ENCODE data around the gene PTPRR.

Gene PTPRR

DNA sequence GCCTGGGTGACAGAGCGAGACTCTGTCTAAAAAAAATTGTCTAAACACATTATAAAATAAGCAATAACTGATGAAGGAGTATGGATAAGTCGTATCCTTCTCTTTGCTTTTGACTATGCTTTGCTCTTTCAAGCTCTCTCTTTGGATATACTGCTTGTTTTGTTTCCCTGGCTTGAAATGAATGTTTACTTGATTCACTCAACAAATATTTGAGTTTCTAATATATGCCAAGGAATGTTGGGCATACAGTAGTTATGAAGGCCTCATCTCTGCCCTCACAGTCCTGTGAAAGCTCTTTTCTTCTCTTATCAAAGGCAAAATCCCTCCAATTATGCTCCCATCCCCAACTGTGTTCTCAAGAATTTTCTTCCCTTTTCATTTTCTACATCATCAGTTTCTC lies 123.5 kb downstream of the PTPRR start:
- DNase-seq (ENCODE audit: low read depth), result no peak

GRCh38 chr12:70795608-70796007 lies 124.9 kb downstream of the PTPRR start:
- no peak for DNase-seq (ENCODE audit: low read depth)

DNA sequence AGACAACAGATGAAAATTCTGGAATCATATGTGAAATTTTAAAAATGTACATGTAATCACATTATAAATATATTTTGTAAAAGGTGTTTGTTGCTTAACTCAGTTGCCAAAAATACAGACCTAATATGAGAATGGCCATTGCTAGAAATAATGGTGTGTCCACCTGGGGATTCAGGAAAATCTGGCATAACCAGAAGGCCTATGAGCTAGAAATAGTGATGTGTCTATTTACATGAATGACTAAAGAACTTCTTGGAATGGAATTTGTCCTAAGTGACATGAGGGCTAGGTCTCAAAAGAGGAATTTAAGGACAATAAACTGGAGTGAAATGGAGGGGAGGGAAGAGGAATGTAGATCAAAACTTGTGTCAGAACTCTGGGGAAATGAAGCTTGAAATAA lies 126.4 kb downstream of the PTPRR start:
- no peak for DNase-seq (ENCODE audit: low read depth)

- DNase-seq (ENCODE audit: low read depth), result no peak
Measured at GRCh38 chr12:70788774-70789173, 131.8 kb downstream of the PTPRR start.

- no peak for DNase-seq (ENCODE audit: low read depth)
Measured at GRCh38 chr12:70787612-70788011, 132.9 kb downstream of the PTPRR start.

GRCh38 chr12:70785896-70786295 lies 134.6 kb downstream of the PTPRR start:
- no peak for DNase-seq (ENCODE audit: low read depth)

DNA sequence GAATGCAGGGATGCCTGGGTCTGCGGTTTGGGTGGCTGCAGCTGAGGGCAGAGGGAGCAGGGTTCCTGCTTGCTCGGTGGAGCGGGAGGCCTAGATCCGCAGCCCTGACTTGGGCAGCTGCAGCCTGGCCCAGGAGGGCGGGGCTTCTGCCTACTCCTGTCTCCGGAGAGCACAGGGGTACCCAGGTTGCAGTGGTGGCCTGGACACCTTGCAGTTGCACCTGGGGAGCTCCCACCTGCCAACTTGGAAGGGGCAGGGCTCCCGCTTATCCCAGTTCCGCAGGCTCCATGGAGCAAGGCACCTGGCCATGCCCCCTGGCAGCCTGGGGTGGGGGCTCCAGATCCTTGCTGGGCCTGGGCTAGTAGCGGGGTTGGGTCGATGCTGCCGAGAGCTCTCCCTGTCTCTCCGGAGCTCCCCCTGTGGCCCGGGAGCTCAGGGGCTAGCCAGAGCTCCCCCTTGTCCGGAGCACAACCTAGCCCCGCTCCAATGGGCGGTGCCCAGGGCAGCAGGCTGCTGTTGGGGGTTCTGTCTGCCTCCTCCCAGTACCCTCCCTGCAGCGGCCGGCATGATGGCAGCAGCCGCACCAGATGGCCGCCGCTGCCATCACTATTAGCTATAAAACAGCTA lies 136.4 kb downstream of the PTPRR start:
- no peak for DNase-seq (ENCODE audit: low read depth)

DNA sequence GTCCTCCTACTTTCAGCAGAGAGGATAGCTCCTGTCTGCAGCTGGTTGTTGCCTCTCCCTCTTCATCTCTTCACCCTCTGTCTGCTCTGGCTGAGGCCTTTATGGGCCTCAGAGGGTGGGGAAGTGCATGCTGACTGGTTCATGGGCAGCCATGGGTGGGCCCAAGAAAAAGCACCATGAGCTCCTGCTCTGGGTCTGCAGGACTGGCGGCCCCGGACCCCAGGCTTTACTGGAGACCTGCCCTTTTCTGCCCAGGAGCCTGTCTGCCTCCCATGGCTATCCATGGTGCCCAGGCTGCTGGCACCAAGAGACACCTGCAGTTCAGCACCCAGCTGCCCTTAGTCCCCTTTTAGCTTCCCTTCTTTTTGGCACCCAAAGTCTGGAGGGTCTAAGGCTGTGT lies 137.1 kb downstream of the PTPRR start:
- no peak for DNase-seq (ENCODE audit: low read depth)

GRCh38 chr12:70779250-70779649 lies 141.3 kb downstream of the PTPRR start:
- no peak for DNase-seq (ENCODE audit: low read depth)

DNA sequence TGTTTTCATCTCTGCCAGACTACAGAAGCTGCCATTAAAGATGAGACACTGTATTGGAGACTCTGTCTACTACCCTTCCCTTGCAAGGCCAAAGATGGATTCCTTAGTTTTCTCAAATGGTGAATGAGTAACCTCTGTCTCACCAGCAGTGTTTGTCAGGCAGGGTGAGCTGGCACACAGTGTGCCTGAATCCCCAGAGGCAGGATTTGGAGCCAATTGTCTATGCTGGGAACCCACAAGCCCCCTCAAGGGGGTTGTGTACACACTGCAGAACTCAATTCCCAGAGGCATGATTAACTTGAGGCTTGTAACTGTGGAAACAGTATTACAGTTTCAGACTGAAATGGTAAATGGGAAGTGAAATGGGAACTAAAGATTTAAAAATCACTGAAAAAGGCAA lies 146.5 kb downstream of the PTPRR start:
- no peak for DNase-seq (ENCODE audit: low read depth)

- DNase-seq (ENCODE audit: low read depth), result no peak
Measured at GRCh38 chr12:70772836-70773235, 147.7 kb downstream of the PTPRR start.

DNA sequence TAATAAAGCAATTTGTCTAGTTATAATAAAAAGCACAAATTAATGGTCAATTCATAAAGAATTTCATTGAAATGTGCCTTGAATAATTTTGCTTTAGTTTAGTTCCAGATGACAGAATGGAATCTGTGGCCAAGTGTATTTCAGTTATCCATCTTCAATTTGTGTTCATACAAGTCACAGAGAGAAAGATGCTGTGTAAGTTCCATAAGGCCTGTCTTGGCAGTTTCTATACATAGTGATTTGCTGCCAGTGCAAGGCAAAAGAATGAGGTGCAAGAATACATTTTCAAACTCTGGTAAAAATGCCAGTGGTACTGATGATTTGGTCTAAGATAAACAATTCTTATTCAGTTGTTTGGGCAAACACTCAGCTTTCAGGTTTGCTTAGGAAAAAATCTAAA lies 149.0 kb downstream of the PTPRR start:
- DNase-seq (ENCODE audit: low read depth), result no peak

GRCh38 chr12:70763666-70764065 lies 156.9 kb downstream of the PTPRR start:
- DNase-seq (ENCODE audit: low read depth), result no peak

DNA sequence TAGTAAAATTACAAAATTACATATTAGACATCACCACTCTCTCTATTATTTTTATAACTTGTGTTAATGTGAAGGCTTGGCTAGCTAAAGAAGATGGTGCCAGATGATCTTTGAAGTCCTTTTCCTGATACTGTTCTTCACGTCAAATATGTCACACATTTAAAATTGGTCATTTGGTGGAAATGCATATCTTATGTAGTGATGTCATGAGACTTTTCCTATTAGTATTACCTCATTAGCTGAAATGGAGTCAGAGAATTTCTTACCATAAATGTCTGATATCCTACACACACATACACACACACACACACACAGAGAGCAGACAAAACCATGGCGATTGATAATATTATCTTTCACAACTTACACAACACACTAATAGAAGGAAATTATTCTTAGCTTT lies 158.5 kb downstream of the PTPRR start:
- no peak for DNase-seq (ENCODE audit: low read depth)

DNA sequence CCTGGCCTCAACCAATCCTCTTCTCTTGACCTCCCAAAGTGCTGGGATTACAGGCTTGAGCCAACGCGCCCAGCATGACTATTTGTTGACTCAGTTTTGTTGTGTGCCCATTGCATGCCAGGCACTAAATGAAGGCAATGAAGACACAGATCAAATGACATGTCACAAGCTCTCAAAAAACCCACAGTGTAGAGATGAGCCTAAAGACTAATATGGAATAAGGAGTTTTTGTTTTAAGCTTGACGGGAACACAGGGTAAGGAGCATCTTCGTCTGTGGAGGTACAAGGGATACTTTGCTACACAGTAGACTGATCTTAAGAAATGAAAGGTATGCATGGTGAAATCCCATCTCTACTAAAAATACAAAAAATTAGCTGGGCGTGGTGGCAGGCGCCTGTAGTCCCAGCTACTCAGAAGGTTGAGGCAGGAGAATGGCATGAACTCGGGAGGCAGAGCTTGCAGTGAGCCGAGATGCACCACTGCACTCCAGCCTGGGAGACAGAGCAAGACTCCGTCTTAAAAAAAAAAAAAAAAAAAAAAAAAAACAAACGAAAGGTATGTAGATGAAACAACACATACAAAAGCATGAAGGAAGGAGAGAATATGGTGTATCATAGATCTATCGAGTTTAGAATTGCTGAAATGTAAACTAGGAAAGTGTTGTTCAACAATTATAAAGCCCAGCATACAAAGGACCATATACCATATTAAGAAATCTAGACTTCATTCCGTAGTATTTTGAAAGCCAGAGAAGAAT lies 161.2 kb downstream of the PTPRR start:
- DNase-seq (ENCODE audit: low read depth), result no peak

DNA sequence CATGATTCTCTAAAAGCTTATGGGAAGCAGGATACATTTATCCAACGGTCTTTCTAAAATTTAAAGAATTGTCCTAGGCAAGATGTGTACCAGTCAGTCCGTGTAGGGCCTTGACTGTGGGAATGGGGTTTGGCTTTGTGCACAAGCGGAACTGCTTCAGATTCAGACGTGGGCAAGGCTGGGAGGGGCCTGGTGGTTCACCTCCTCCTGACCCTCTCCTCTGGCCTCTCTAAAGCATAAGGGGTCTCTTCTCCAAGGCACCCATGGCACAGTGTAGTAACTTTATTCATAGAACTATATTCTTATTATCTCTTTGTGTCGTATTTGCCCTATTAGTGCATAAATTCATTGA lies 162.1 kb downstream of the PTPRR start:
- no peak for DNase-seq (ENCODE audit: low read depth)

DNA sequence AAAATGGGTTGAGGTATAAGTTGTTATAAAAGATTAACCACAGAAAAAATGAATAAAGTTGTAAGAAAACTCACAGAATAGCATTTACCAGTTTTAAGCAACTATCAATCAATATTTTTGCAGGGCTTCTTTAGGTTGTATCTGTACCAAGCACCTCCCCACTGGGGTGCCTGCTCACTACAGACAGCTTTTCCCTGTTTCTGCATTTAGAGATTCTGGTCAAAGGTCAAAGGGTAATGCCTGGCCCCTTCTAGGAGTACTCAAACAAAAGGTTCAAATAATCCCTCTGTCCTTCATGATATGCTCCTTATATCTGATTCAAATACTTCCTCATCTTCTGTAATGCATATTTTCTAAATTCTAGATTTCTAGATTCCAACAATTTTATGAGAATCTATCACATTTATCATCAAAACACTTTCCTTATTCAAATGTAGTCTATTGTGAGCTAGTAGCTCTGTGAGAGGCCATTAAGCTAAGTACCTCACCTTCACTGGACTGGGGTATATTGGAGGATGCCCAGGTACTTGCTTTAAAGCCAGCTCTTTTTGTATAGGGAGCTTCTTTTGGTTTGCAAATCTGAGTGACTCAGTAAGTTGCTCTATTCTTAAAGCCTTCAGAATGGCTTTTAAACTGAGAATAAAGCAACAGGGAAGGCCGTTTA lies 162.6 kb downstream of the PTPRR start:
- DNase-seq (ENCODE audit: low read depth), result no peak

GRCh38 chr12:70756791-70757190 lies 163.7 kb downstream of the PTPRR start:
- no peak for DNase-seq (ENCODE audit: low read depth)

DNA sequence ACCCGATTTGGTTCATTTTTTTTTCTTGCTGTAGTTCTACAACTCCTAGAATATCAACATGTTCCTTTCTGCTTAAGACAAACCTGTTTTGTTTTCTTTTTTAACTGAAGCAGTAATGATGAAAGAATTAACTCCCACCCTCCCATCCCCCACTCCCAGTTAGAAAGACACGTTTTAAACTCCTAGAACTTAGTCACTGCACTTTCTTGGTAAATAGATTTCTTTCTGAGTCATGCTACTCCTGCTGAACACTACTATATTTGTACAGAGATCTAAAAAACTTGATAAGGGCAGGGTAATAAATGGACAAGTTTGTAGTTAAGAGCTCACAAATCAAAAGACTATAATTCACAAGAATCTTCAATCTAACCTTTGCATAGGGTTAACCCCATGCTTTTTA lies 164.4 kb downstream of the PTPRR start:
- DNase-seq (ENCODE audit: low read depth), result no peak

- no peak for DNase-seq (ENCODE audit: low read depth)
Measured at GRCh38 chr12:70754330-70754741, 166.2 kb downstream of the PTPRR start.

- no peak for DNase-seq (ENCODE audit: low read depth)
Measured at GRCh38 chr12:70752327-70752726, 168.2 kb downstream of the PTPRR start.

DNA sequence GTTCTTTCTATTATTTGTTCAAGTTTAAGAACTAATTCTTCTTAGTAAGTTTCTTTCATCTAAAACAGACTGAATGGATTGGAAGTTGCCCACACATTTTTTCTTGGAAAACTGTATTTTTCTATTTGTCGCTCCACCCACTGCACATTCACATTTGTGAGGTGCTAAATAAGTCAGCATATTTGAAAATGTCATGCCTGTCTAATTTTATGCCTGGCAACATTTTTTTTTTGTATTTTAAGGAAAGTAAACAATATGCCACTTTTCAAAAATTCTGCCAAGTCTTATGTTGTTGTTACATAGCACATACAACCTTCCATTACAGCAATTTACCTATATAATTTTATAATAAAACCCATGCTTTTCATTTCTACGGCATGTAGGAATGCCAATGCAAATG lies 170.6 kb downstream of the PTPRR start:
- no peak for DNase-seq (ENCODE audit: low read depth)

GRCh38 chr12:70748809-70749208 lies 171.7 kb downstream of the PTPRR start:
- DNase-seq (ENCODE audit: low read depth), result no peak

All from stimulated activated CD8-positive, alpha-beta memory T cell treated with anti-CD3 and anti-CD28 coated beads, Interleukin-12 subunit alpha, Interleukin-12 subunit beta, amount 100 ng/mL, for 1 hour (primary cell).